AG04449 (cell line): ENCODE results near the gene DUT.

ENCODE experiments used
- CTCF ChIA-PET: fragments of 350-600 bp; formaldehyde crosslinking; extraction: SDS; loops from one replicate; lab custom pipeline; 2021; ENCODE audit warnings: antibody characterized with exemption; lab: Yijun Ruan, JAX
- POLR2A ChIA-PET: fragments of 400-600, 350-600 bp; formaldehyde crosslinking; extraction: SDS; loops from one replicate; lab custom pipeline; 2020; ENCODE audit warnings: antibody characterized with exemption, inconsistent platforms; lab: Yijun Ruan, JAX
- DNase-seq: peaks from one replicate; pipeline ENCODE4 v3.0.0-alpha.2; 2010; ENCODE audit warnings: low read depth, low spot score
- H3K4me3 ChIP-seq: 2 replicates; pipeline ENCODE4 v1.5.1; 2011; ENCODE audit warnings: low read depth, mild to moderate bottlenecking, control low read depth, low read length
- CTCF ChIP-seq: IDR thresholded peaks from one replicate; pipeline ENCODE4 v1.5.1; 2011; ENCODE audit warnings: mild to moderate bottlenecking, moderate library complexity, low read length, control low read depth, inconsistent platforms; ENCODE audit not compliant: insufficient read depth; ENCODE audit errors: missing control alignments

The DUT gene

DNA sequence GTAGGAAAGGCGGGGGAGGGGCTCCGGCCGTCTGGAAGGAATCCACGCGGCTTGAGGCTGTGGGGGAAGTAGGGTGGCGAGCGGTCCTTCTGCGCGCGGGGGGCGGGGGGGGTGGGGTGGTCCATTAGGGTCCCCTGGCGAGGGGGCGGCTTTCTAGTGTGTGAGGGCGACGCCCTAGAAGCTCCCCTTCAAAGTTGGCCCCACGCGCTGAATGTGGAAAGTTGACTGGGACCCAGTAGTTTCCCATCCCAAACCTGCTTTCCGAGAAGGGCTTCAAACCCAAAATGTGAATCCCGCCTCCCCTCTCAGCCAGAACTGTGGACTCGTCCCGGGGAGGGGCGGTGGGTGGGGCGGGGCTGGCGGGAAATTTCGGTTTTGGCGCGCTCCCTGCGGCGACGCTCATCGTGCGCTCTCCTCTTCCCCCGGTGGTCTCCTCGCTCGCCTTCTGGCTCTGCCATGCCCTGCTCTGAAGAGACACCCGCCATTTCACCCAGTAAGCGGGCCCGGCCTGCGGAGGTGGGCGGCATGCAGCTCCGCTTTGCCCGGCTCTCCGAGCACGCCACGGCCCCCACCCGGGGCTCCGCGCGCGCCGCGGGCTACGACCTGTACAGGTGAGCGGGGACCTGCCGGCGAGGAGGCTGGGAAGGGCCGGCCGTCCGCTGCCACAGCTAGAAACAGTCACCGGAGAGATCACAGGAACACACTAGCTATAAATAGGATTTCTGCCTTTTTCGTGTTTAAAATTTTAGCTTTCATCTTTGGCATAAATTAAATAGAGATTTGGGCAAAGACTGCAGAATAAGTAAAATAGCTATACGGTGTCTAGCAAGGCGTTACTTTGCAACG lies 790 bp downstream of the DUT start:
- ChIA-PET POLR2A (interaction anchor here (0.6 to 0.7 kb wide), 4 partner anchors 90 to 983 kb away, joined by 3 to 4 read pairs (median 3); no protein-coding TSS in a partner anchor), CTCF (interaction anchor here (1.2 to 2.4 kb wide), 2 partner anchors 9 to 21 kb away, joined by 3 to 9 read pairs; no protein-coding TSS in a partner anchor)
- no peak for DNase-seq
- peak overlapping the region; percentile 86 for H3K4me3 ChIP-seq
- no peak for TF ChIP-seq CTCF

DNA sequence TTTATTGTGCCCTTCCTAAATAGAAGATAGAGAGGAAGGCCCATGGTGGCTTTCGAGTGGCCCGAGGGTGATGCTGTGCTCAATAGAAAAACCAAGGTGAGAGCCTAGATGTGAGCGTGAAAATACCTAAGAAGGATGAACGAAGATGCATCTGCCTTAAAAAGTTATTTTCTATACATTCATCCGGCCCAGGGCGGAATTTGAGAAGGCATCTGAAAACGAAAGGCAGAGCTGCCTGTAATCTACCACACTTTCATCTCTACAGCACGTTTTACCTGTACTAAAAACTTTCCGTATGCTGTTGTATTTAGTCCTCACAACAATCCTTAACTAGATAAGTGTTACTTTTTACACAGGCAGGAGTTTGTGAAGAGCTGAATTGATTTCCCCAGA lies 1.4 kb downstream of the DUT start:
- no peak for DNase-seq
- ChIA-PET POLR2A (interaction anchor here (0.7 kb wide), 1 partner anchor 107 kb away, joined by 3 read pairs; no protein-coding TSS in a partner anchor), CTCF (interaction anchor here (0.7 to 2.4 kb wide), 2 partner anchors 10 to 20 kb away, joined by 3 to 9 read pairs; no protein-coding TSS in a partner anchor)
- TF ChIP-seq CTCF: no peak
- peak overlapping the region; percentile 86 for H3K4me3 ChIP-seq

DNA sequence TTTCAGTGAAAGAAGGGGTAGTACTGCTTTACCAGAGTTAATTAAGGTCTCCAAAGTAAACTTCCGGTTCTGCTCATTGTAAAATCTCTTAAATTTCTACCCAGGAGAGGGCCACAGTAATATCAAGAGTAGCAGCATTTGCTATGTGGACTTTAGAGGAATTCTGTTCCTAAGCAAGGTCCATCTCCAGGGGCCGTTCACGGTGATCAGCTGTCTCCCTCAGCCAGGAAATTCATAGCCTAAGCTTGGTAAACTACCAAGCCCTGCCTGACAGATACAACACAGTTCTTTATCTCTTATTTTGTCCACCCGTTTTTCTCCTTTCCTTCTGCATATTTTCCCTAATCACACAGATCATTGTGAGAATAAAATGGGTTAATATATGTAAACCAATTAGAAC lies 2.3 kb downstream of the DUT start:
- ChIA-PET CTCF (interaction anchor here (2.4 kb wide), 1 partner anchor 19 kb away, joined by 9 read pairs; no protein-coding TSS in a partner anchor), POLR2A (no interaction called here)
- no peak overlapping the region for H3K4me3 ChIP-seq
- no peak for TF ChIP-seq CTCF
- DNase-seq: no peak

DNA sequence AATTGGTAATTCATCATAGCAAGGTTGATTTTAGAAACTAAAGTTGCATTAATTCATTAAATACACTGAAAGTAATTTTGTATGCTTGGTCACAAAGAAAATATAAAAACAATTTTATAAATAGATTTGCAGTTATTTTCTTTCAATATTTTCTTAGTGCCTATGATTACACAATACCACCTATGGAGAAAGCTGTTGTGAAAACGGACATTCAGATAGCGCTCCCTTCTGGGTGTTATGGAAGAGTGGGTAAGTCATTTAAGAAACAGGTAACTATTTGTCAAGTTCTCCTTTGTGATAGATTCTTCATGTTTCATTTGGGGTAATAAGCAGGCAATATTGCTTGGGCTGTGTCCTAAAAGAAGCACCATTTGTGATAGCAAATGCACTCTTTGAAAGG lies 3.0 kb downstream of the DUT start:
- ChIA-PET POLR2A (no interaction called here), CTCF (interaction anchor here (1.0 kb wide), 1 partner anchor 18 kb away, joined by 6 read pairs; no protein-coding TSS in a partner anchor)
- no peak overlapping the region for H3K4me3 ChIP-seq
- no peak for DNase-seq
- no peak for TF ChIP-seq CTCF

DNA sequence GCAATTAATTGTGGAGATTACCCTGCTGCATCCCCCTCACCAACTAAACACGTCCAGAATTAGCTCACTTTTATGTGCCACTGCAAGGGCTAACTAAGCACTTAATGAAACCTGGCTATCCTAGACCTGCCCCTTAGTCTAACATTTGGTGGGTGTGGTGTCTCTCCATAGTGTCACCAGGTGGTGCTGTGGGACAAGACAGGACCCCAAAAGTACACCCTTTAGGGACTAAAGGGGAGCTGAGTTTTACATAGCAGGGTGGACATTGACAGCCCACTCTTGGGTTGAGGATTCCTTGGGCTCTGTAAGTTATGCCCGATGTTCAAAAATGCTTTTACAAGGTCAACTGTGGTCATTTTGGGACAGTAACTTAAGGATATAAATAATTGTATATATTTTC lies 5.7 kb downstream of the DUT start:
- peak; percentile 25 for TF ChIP-seq CTCF
- POLR2A ChIA-PET: no interaction called here
- CTCF ChIA-PET: interaction anchor here (0.8 to 2.4 kb wide), 6 partner anchors 10 to 152 kb away, joined by 3 to 17 read pairs (median 4); no protein-coding TSS in a partner anchor
- H3K4me3 ChIP-seq: no peak overlapping the region
- no peak for DNase-seq

DNA sequence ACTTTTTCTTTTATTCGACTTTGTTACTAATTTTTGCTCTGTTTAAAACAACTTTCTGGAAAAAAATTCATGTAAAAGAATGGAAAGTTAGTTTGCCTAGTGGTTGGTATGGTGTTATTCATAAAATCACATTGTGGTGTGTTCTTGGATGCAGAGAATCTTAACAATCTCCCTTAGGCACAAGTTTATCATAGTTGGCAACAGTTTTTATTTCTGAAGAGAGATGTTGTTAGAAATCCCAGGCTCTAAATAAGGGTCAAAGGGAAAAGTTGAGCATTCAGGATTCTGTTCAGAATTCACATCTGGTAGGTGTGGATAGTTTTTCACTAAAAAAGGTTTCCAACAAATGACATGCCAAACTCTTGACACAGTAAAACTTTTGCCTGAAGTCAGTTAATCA lies 6.4 kb downstream of the DUT start:
- CTCF ChIA-PET: interaction anchor here (1.6 to 2.4 kb wide), 2 partner anchors 15 to 18 kb away, joined by 6 to 17 read pairs; no protein-coding TSS in a partner anchor
- TF ChIP-seq CTCF: no peak
- POLR2A ChIA-PET: no interaction called here
- H3K4me3 ChIP-seq: no peak overlapping the region
- no peak for DNase-seq
